GM12878 (cell line): ENCODE data around the gene FBLIM1. TPM values are rescaled to one million over a fixed set of nuclear protein-coding genes. Genes with fewer than 3 reads are reported as not detected.

Source experiments
- BCL11A ChIP-seq: IDR thresholded peaks from 2 replicates; pipeline ENCODE4 v1.6.1; 2011; ENCODE audit warnings: low read depth, low read length
- CBX3 ChIP-seq: fragments of 200-600 bp; sonication (generic); IDR thresholded peaks from 2 replicates; pipeline ENCODE4 v1.6.1; 2016; ENCODE audit warnings: low read depth, borderline replicate concordance
- E2F4 ChIP-seq: IDR thresholded peaks from 2 replicates; pipeline ENCODE4 v1.6.1; 2012; ENCODE audit warnings: low read depth, low read length, improper control_type of control experiment
- E2F8 ChIP-seq: fragments of 450-650 bp; IDR thresholded peaks from 2 replicates; pipeline ENCODE4 v1.6.1; 2018; ENCODE audit warnings: mild to moderate bottlenecking, low read depth, moderate library complexity; ENCODE audit not compliant: partially characterized antibody
- MLLT1 ChIP-seq: fragments of 450-650 bp; IDR thresholded peaks from 2 replicates; pipeline ENCODE4 v1.6.1; 2016; ENCODE audit warnings: mild to moderate bottlenecking
- MTA2 ChIP-seq: fragments of 450-650 bp; IDR thresholded peaks from 2 replicates; pipeline ENCODE4 v1.6.1; 2016; ENCODE audit warnings: low read depth, mild to moderate bottlenecking, moderate library complexity
- MYC ChIP-seq: IDR thresholded peaks from 2 replicates; pipeline ENCODE4 v1.6.1; 2011; ENCODE audit warnings: mild to moderate bottlenecking, low read length, moderate library complexity, inconsistent platforms; ENCODE audit not compliant: insufficient read depth, insufficient replicate concordance, insufficient read length, severe bottlenecking
- NR2C1 ChIP-seq: fragments of 450-650 bp; IDR thresholded peaks from 2 replicates; pipeline ENCODE4 v1.6.1; 2017; ENCODE audit warnings: antibody characterized with exemption, mild to moderate bottlenecking, moderate library complexity
- NRF1 ChIP-seq: conservative IDR thresholded peaks from 2 replicates; pipeline ENCODE4 v1.6.1; 2011; ENCODE audit warnings: mild to moderate bottlenecking, low read depth, low read length, improper control_type of control experiment
- PAX8 ChIP-seq: fragments of 450-650 bp; IDR thresholded peaks from 2 replicates; pipeline ENCODE4 v1.6.1; 2017; ENCODE audit warnings: mild to moderate bottlenecking, moderate library complexity
- POLR2AphosphoS2 ChIP-seq: IDR thresholded peaks from 2 replicates; pipeline ENCODE4 v1.6.1; 2011; ENCODE audit warnings: low read depth, mild to moderate bottlenecking, low read length, improper control_type of control experiment, moderate library complexity
- SREBF1 ChIP-seq: IDR thresholded peaks from 2 replicates; pipeline ENCODE4 v1.6.1; 2012; ENCODE audit warnings: mild to moderate bottlenecking, low read length
- TCF3 ChIP-seq: IDR thresholded peaks from 2 replicates; pipeline ENCODE4 v1.6.1; 2012; ENCODE audit warnings: low read depth, mild to moderate bottlenecking, low read length, borderline replicate concordance; ENCODE audit not compliant: insufficient read depth
- YBX1 ChIP-seq: fragments of 450-650 bp; IDR thresholded peaks from 2 replicates; pipeline ENCODE4 v1.6.1; 2016; ENCODE audit warnings: antibody characterized with exemption
- ZBTB11 ChIP-seq: fragments of 450-650 bp; formaldehyde crosslinking; IDR thresholded peaks from 2 replicates; pipeline ENCODE4 v1.5.0; 2022; ENCODE audit warnings: mild to moderate bottlenecking, missing genetic modification characterization
- ZNF687 ChIP-seq: fragments of 450-650 bp; IDR thresholded peaks from 2 replicates; pipeline ENCODE4 v1.6.1; 2017; ENCODE audit warnings: mild to moderate bottlenecking, moderate library complexity
- polyA plus RNA-seq, 11 experiments: library from polyadenylated mRNA; depleted of rRNA in 4 of 11; unstranded in 6 of 11; stranded (reverse) in 5 of 11; fragments of >200 nt; fragmentation: Nextera tagmentation in 4 of 11; fragmentation: Illumina TruSeq in 1 of 11; extraction: Ambion mirVana in 4 of 11; extraction: Trizol in 1 of 11; gene quantifications; 1 replicate in 1 of 11; 2 replicates in 10 of 11; pipeline versions ENCODE4 v1.2.1 to v1.2.3, GENCODE V29; 2011 to 2016; ENCODE audit warnings: inconsistent platforms in 2 of 11, missing spikeins in 2 of 11, low read depth in 1 of 11
- total RNA-seq, 4 experiments: library from RNA; depleted of rRNA in 3 of 4; stranded (reverse); fragments of >200 nt in 3 of 4; fragmentation: Illumina TruSeq in 1 of 4; extraction: Trizol in 1 of 4; gene quantifications; 2 replicates each; pipeline versions ENCODE4 v1.2.1 to v1.2.3, GENCODE V29; 2013 to 2021

The FBLIM1 gene
- total and polyA plus RNA-seq, 10 of the 15 experiments (the other 5 are each of a cell fraction or from before 2014, with no cell fraction given): 0.03 to 0.13 TPM; not detected in 8

- TF ChIP-seq ZNF687 (peak; percentile 84), NRF1 (0 out of 2 replicates have a peak, but pooled peaks have one; percentile 14), PAX8 (no peak), ZBTB11 (no peak), BCL11A (0 out of 2 replicates have a peak, but pooled peaks have one; percentile 32), MLLT1 (peak; percentile 75), CBX3 (no peak), MTA2 (peak; percentile 61; the same call in 1 of the 2 replicates), MYC (no peak), E2F4 (no peak), SREBF1 (no peak), NR2C1 (peak; percentile 92), TCF3 (peak; percentile 75), E2F8 (peak; percentile 58), YBX1 (no peak), POLR2AphosphoS2 (no peak)
These were observed 76.0 kb downstream of the FBLIM1 start (continued) for GRCh38 chr1:15834406-15835204.
